Endothelial cell of hepatic sinusoid (primary cell): ENCODE measurements around the gene CACNB1.

ENCODE experiments used
- in situ Hi-C: cut with HindIII; loops from 2 replicates; pipeline ENCODE4 v1.10.0; 2017; ENCODE audit warnings: low sequenced_read_pairs

The CACNB1 gene

DNA sequence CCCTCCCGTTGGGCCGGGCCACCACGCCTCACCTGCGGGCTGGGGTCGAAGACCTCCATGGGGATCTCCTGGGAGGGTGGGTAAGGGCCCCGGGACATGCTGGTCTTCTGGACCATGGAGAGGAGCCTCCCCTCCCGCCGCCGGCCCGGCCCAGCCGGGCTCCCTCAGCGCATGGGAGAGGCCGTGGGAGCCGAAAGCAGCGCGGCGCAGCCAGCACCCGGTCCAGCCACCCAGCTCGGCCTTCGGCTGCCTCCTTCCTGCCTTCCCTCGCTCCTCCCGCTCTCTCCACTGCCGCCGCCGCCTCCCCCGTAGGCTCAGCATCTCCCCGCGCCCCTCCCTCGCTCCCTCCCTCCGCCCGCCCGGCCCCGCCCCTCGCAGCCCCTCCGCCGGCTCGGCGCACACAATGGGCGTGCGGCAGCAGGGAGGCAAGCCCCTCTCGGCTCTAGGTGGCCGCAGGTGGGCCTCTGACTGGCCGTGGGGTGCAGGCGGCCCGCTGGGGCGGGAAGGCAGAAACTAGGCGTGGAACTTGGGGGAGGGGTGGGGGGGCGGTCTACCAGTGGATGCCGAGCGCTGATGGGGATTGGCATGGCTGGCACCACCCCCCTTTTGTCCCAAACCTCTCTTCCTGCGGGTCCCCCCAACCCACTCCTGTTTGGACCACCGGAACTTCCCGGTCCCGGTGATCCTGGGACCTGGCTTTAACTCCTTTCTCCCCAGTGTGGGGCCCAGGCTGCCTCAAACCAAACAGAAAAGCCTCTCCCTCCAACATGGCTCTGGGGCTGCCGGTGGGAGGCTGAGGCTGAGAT lies at the start of gene CACNB1:
CACNB1 (minus strand) TSS at position 290 of the 806 bp plus-strand sequence; CDS start at position 116, 174 bp downstream.
- in situ Hi-C loops: loop anchor here (5.0 to 25.0 kb wide), 2 partner anchors 50 to 135 kb away; no protein-coding TSS in a partner anchor

DNA sequence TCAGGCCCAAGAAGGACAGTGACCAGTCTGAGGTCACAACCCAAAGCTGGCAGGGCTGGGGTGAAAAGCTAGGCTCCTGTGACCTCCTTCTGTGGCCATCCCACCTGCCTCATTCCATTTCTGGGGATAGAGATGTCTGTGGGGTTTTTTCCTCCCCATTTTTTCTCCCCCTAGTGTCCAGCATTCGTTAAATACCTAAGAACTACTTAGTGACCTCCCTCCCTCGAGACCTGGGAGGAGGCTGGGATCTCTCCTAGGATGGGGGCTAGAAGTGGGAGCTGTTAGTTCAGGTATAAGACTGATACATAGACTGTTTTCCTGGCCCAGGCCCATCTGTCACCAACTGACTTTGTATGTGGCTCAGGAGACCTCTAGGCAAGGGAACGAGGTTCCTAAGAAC lies 48.8 kb upstream of the CACNB1 start:
- in situ Hi-C loops: loop anchor here (5.0 kb wide), 1 partner anchor 49 kb away; the partner anchor contains the start of gene CACNB1

DNA sequence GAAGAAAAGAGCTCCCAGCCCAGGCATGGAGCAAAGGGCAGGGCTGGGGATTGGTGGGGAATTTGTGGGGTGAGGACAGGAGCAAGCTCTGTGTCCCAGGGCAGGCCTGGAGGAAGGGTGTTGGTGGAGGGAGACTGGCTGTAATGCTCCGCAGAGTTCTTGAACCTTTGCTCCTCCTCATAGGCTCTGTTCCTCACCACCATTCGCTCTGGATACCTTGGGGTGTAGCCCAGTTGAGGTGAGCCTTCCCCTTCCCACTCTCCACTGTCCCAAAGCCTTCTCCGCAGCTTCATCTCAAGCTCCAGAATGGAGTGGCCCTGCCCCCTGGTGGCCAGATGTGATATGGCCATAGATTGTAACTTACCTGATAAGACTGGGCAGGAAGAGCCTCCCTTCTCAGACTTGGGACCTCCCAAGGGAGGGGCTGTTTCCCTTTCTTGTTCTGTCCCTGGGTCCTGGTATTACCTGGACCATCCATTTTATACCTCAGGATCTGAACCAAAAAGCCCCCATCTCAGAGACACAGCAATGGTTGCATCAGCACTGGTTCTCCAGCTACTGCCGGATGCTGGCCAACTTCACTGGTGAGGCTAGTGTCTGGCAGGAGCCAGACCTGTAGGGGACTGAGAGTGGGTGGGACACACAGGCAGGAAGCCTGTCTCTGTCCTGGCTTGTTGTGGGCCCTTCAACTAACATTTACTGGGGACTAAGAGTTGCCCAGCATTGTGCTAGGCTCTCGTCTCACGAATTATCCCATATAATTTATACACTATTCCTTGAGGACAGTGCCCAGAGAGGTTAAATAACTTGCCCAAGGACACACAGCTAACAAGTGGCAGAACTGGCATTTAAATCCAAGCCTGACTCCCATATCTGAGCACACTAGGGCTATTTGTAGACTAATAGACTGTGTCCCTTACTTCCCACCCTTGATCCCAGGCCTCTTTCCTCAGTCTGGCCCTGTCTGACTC lies 47.4 kb upstream of the CACNB1 start:
- in situ Hi-C loops: loop anchor here (5.0 kb wide), 1 partner anchor 48 kb away; the partner anchor contains the start of gene CACNB1

DNA sequence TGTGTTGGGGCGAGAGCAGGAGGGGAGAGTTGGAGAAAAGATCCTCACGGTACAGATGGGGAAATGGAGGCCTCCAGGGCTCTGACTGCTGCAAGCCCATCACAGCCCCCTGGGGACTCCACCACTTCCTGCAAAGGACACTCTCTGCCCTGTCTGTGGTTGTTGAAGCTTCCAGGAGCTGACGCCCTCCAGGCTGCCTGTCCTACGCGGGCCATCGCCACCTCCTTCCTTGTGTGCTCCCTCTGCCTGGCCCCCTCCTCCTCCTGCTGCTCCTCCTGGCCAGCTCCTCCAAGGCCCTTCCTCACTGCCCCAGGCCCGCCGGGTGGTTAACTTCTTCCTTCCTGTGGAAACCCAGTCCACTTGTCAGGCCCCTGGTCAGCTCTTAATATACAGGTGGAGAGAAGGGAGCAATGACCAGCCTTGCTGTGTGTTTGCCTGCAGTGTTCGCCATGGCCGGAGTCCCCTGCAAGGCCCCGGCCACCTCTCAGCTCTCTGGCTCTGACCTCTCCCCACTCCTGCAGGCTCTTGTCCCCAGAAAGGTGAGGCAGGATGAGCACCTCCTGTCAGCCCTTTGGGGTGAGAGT lies 46.6 kb upstream of the CACNB1 start:
- in situ Hi-C loops: no loop called here

DNA sequence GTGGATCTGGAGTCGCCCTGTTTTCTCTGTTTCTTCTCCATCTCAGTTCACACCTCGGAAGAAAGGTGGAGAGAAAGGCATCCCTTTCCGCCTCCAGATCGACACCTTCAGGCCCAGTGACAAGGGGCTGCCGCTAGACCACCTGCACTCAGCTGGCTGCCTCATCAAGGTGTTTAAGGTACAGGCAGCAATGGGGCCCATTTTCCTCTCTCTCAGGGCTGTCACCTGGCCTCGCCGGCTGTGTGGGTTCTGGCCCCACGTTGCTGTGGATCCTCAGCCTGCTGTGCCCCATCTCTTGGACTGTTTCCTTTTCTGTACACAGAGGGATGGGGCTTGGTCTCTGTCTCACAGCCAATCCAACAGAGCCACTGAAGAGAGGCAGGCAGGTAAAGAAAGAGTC lies 45.7 kb upstream of the CACNB1 start:
- in situ Hi-C loops: no loop called here

DNA sequence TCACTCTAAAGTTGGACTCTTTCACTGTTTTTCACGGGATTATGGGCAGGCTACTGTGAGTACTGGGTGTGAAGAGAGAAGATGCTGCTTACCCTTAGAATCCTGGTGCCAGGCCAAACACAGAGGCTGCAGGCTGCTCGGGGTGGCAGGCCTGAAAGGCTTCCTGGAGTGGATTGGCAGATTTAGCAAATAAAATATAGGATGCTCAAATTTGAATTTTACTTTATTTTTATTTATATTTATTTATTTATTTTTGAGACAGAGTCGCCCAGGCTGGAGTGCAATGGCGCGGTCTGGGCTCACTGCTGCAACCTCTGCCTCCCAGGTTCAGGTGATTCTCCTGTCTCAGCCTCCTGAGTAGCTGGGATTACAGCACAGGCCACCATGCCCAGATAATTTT lies 43.2 kb upstream of the CACNB1 start:
- in situ Hi-C loops: no loop called here

DNA sequence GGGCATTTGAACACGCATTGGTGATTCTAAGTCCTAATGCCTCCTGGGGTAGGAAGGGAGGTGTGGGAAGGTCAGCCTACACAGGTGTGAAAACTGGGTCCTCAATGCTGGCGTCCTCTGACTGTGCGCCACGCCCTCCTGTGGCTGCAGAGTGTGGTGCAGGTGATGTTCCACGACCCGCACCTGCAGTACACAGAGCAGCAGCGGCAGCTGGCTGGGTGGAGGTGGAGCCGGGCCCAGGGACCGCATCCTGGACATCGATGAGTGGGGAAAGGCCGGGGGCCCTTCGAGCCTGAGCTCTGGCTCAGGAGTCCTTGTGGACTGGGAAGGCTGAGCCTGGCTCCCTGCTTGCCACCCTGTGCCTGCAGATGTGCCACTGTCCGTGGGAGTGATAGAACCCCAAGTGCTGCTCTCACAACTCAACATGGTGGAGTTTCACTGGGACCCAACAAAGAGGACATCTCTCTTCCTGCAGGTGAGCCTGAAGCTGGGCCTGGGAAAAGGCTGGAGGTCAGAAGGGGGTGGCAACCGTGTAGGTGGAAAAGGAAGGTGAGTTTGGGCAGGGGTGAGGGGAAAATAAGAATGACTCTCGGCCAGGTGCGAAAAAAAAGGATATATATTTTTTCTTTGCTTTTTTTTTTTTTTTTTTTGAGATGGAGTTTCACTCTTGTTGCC lies 42.3 kb upstream of the CACNB1 start:
- in situ Hi-C loops: no loop called here

DNA sequence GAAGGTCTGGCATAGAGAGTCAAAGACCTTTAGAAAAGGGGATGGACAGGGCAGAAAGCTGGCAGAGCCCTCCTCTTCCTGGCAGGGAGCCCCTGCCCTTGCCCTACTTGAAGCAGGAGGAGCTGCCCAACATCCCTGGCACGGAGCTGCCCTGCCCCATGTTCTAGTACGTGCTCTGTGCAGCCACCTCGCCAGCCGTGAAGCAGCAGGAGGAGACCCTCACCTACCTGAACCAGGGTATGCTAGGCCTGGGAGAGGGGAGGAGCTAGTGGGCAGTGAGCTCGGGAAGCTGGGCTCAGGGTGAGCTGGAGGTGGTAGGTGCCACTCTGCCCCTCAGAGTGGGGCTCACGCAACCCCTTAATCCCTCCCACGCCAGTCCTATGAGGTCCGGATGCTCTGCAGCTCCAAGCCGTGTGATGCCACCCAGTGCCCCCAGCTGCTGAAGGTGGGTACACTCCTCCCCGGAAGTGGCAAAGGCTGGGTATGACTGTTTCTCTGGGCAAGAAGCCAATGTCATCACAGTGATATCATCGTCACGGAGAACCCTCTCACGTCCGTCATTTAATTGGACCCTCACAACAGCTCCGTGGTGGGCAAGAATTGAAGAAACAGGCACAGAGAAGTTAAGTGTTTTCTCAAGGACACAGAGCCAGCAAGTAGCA lies 41.0 kb upstream of the CACNB1 start:
- in situ Hi-C loops: no loop called here

DNA sequence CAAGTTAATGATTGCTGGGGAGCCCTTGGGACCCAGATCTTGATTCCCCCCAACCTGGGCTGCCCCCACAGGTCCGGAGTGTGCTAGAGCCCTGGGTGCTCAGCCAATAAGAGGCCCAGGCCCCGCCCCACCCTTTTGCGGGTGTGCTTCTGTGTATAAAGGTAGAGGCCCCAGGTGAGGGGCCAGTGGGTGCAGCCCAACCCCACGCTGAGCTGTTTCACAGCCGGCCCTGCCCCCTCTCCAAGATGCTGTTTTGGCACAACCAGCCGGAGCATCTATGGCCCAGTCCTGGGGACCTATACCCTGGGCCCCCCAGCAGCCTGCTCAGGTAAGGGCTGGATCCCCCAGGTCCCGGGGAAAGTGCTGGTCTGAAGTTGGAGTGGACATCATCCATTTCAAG lies 40.1 kb upstream of the CACNB1 start:
- in situ Hi-C loops: no loop called here

DNA sequence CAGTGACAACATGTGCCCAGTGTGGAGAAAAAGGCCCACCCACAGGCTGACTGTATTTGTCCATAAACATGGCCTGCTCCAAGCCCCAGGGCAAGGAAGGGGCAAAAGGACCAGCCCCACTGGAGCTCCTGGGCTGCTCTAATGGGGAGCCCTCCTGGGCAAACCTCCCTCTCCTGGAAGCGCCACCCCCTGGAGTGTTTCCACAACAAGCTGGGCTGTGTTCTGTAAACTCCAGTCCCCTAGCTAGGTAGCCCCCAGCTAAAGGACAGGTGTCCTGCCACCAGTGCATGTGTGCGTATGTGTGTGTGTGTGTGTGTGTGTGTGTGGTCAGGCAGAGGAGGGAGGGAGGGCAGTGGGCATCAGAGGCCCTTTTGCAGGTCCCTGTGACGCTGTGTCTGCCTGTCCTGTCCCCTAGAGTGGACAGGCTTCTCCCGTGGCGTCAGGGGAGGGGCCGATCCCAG lies 39.5 kb upstream of the CACNB1 start:
- in situ Hi-C loops: no loop called here

DNA sequence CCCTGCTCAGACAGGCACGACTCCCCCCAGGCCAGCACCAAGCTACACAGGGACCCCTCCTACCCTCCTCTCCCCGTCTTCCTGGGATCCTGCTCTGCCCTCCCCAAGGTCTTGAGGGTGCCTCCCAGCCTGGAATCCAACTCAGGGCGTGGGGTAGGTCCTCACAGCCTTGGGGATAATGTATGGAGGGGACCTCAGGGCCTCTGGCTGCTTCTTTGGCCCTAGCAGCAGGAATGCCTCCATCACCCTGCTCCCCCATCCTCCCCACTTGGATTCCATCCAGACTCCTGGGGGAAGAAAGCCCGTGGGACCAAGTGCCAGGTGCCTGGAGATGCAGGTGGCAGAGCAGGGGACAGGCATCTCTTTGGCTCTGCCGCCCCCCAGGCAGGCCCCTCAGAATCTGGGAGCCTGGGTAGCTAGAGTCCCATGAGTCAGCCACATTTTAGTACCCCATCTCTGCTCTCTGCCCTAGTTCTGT lies 39.0 kb upstream of the CACNB1 start:
- in situ Hi-C loops: no loop called here

DNA sequence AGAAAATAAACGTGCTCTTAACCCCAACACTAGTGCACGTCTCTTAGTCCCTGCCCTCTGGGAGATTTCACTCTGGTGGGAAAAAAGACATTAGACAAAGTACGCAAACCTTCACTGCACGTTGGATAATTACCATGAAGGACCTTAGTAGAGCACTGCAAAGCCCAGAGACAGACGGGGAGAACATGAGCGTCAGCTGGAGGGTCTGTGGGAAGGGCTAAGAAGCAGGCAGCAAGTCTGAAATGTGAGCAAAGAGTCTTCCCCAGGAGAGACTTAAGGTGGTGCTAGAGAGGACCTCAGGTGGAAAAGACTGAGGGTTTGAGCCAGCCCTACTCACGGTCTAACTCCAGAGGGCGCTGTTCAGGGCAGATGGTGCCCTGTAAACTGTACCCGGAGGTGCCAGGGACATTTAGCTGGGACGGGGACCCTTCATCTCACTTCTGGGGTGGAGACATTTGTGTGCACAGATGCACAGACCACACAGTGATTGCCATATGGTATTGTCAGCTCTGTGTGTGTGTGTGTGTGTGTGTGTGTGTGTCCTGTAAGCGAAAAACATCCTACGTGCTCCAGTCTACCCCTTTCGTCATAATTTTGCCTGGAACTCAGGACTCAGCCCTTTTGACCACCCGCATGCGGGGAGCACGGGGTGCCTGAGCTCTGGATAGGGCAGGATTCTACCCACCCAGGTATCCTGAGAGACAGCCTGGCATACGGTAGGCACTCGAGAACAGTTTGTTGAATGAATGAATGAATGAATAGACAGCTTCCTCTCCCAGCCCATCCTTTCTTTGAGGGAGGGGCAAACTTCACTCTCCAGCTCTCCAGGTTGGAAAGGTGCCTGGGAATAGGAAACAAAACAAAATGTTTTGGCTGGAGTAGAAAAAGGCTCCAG lies 38.3 kb upstream of the CACNB1 start:
- in situ Hi-C loops: no loop called here

DNA sequence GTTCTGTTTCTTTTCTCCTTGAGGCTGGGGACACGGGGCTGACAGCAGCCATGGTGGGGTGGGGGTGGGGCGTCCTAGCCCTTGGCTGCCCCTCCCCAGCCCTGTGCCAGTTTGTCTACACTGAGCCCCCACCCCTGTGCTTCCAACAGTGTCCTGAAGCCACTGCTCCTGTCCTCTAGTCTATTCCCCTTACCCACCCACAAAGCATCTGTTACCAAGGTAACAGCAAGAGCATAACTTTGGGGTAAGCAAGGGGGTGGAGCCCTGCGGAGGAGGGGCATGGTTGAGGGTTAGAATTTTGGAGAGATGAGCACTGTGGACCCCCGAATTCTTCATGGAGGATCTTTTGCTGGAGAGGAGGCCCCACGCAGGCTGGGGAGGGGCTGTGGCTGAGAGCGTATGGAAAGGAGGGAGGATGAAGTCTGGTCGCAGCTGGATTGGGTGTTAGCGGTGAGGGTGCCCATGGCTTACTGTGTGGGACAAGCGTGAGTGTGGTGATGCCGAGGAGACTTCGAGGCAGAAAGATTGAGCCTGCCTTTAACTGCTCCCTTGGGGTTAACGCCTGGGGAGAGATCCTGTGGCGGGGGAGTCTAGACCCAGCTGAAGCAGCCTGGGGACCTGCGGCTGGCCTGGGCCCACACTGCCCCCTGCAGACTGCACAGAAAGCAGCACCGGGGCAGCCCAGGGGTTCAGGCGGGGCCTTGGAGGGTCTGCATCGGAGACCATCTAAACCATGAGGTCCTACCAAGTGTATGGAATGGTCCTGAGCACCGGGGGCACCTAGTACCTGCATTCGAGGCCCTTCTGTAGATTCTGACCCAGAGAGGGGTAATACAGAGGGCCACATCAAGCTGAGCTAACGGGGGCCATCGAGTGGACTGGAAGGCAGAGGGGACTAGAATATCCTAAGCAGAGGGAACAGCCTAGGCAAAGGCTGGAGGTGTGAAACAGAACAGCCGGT lies 34.4 kb upstream of the CACNB1 start:
- in situ Hi-C loops: no loop called here

DNA sequence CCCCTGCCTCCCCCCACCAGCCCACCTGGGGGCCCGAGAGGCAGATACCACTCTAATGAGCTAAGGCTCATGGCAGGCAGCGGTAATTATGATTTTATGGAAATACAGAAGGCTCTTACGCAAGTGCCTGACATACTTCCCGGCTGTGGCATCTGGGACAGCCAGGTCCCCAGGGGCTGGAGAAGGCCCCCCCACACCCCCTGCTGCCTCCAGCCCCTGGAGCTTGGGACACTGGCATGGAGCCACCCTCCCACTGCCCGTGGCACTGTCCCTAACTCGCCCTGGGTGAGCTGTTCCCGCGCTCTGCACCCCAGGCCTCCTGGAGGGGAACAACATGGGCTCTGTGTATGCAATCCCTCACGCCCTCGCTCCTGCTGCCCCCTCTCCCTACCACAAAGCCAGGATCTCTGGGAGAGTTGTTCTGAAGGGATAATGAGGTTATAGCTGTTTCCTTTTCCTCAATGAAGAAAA lies 33.7 kb upstream of the CACNB1 start:
- in situ Hi-C loops: no loop called here

DNA sequence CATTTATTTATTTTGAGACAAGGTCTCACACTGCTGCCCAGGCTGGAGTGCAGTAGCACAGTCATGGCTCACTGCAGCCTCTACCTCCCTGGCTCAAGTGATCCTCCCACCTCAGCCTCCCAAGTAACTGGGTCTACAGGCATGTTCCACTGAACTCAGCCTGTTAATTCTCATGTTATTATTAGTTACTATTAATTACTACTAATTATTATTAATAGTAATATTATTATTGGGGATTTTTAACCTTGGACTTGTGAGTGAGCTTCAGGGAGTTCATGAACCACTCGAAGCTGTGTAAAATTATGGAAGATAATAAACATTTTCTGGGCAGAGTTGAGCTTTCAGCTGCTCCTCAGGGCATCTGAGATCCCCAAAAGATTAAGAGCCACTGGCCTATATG lies 32.9 kb upstream of the CACNB1 start:
- in situ Hi-C loops: no loop called here

DNA sequence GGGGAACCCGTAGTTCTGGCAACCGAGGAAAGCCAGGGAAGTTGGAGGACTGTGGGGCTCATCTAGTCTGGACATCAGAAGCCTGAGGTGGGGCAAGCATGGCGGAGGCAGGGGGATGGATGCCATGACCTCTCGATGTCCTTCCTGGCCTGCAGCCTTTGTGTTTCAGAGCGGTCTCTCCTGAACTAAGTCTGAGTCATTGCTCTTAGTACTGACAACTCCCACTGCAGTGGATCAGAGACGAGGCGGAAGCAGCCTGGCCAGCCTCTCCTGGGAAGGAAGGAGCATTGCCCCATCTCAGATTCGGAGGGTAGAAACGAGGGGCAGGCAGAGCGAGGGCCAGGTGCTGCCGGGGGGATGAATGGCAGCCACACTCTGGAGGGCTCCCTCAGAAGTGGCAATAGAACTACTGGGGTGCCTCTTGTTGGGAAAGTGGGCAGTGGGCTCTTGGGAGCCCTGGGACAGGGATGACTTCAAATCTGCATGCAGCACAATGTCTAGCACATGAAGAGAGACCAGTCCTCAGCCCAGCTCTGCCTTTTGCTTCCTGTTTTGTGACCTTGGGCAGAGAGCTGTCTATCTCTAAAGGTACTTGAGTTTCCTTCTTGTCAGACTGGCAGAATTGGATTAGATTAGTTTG lies 31.9 kb upstream of the CACNB1 start:
- in situ Hi-C loops: no loop called here

DNA sequence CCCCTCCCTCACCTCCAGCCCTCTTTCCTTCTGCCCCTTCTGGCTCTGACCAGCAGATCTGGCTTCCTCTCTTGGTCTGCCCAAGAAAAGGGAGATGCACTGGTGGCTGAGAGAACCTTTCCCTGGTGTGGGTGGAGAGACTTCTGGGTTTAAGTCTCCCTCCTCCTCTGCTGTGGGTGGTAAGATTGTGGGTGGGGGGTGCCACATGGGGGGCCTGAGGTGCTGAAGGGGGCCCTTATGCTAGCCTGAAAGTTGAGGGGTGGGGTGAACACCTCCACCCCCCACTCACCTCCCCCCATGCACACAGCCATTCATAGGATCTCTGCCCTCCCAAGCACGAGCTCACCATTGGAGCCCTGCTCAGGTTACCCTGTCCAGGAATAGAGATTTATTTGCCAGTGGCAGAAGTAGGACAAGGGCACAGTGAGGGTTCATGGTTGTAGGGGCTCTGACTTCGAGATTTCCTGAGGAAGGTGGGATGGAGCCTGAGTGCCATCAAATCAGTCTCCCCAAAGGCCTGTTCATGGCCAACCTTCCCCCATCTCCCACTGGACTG lies 30.0 kb upstream of the CACNB1 start:
- in situ Hi-C loops: no loop called here
